Lung microvascular endothelial cell (primary cell): ENCODE results near the gene TSSC4. TPM values are rescaled to one million over a fixed set of nuclear protein-coding genes. Genes with fewer than 3 reads are reported as not detected.
A peak's percentile ranks its signal among the peaks of the same experiment; 100 is the strongest.

ENCODE experiments used
- DNase-seq, 2 donors: peaks; one replicate each; pipeline versions ENCODE4 v3.0.0 to v3.0.0-alpha.2; 2010; ENCODE audit warnings: low read depth in 2 of 2
- total RNA-seq: library from RNA; depleted of rRNA; stranded (reverse); fragments of >200 nt; gene quantifications from 2 replicates; pipeline ENCODE4 v1.2.1, GENCODE V29; 2014

The TSSC4 gene
- total RNA-seq, 1 donor from 2014 or later, result 57.3 TPM

DNA sequence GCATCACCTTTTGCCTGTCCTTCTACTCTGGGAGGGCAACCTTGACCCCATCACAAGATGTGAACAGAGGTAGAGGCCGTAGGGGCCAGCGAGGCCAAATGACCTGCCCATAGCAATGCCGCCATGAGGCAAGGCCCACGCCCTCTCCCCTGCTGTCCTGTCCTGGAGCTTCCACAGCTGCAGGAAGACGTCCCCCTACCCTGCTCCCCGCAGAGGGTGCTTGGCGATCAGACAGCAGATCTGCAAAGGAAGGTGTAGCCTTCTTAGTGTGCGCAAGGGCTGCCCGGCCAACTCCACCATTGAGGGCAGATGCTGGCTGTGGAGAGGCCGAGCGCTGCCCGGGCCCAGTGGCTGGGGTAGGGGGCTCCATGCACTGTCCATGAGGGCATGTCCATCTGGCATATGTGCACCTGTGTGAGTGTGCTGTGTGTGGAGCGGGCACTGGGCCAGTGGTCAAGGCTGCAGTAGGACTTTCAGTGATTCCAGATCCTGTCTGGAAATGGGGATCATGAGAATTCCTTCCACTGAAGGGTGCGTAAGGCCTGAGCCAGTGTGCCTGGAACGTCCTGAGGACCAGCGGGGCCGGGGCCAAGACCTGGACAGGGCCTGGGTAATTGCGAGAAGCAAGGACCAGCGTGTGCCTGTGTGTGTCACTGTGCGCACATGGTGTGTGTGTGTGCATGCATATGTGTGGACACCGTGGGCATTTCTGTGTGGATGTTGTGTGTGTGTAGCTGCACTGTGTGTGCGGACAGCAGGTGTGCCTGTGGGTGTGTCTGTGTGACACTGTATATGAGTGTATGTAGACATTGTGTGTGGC lies 32.8 kb downstream of the TSSC4 start:
- no peak for DNase-seq

DNA sequence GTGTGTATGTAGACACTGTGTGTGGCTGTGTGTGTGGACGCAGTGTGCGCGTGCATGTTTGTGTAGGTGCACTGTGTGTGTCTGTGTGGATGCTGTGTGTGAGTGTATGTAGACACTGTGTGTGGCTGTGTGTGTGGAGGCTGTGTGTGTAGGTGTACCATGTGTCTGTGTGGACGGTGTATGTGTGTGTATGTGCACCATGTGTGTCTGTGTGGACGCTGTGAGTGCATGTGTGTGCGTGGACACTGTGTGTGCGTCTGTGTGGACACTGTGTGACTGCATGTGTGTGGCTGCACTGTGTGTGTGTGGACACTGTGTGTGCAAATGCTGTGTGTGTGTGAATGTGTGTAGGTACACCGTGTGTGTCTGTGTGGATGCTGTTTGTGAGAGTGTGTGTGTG lies 33.5 kb downstream of the TSSC4 start:
- DNase-seq, result no peak

DNA sequence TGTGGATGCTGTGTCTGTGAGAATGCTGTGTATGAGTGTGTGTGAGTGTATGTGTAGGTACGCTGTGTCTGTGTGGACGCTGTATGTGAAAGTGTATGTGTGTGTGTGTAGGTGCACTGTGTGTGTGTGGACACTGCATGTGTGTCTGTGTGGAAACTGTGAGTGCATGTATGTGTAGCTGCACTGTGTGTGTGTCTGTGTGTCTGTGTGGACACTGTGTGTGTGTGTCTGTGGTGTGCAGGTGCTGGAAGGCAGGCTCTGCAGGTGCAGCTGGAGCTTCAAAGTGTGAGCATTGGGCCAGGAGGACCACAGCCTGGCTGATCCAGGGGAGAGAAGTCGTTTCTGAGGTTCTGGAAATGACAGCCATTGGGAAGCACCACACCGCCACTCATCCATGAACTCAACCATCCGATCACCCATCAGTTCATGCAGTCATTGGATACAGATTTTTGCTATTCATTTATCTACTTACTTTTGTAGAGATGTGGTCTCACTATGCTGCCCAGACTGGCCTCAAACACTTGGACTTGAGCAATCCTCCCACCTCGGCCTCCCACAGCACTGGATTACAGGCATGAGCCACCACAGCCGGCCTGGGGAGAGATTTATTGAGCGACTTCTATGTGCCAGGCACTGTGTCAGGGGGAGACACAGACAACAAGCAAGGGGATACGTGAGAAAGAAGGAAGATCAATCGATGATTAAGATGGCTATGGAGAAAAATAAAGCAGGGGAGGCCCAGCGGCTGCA lies 34.1 kb downstream of the TSSC4 start:
- DNase-seq, result no peak

DNA sequence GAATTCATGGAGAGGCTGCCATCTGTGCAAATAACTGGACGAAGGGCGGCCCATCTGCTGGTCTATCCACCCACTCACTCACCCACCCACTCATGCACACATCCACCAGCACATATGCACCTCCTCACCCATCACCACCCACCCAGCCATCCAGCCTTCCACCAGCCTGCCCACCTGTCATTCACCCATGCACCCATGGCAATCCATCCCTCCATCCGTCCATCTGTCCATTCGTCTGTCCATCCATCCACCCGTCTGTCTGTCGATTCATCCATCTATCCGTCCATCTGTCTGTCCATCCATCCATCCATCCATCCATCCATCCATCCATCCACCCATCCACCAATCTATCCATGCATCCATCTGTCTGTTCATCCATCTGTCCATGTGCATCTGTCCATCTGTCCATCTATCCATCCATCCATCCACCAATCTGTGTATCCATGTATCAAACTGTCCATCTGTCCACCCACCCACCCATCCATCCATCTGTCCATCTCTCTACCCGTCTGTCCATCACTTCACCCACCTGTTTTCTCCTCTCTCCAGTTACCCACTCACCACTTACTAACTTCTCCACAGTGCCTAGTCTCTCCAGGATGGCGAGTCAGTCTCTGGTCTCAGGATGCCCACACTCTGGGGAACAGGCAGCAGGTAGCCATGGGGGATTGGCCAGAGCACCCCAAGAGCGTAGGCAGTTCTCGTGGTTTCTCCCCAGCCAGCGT lies 34.9 kb downstream of the TSSC4 start:
- no peak for DNase-seq

DNA sequence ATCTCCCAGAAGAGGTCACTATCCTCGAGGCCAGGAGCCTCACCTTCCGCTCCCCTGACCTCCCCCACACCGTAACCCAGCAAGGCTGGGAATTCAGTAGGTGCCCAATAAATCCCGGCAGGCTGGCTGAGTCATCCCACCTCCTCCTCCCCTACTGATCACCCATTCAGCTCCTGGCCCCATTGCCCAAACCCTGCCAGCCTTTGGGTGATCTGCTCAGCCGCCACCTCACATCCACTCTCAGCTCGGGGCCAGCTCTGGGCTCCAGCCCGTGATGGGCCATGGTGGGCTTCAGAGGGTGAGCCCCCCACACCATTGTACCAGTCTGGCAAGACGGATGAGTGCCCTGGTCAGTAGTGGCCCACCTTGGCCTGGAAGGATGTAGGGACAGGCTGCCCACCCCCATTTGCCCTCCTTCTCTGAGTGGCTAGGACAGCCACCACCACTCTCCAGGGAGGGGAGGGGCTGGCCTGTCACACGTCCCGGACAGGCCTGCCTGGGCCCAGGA lies 35.5 kb downstream of the TSSC4 start:
- no peak for DNase-seq

DNA sequence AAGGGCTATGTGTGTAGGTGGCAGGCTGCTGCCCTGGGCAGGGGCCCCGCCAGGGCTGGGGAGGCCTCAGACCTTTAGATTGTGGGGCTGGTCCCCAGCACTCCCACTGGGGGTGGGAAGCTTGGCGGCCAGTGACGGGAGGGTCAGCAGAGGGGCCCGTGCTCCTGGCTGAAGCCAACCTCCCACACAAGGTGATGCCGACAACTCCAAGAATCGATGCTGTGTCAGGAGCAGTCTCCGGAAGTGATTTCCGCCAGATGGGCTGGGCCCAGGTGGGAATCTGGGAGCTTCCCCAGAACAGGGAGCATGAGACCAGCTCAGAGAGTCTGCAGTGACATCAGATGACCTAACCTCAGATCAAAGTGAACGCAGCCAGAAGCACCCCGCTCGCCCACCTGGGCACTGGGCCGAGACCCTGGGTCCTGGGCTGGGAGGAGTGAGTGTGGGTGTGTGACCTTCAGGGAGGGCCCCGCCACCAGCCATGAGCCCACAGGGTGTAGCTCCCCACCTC lies 36.0 kb downstream of the TSSC4 start:
- DNase-seq, result no peak

DNA sequence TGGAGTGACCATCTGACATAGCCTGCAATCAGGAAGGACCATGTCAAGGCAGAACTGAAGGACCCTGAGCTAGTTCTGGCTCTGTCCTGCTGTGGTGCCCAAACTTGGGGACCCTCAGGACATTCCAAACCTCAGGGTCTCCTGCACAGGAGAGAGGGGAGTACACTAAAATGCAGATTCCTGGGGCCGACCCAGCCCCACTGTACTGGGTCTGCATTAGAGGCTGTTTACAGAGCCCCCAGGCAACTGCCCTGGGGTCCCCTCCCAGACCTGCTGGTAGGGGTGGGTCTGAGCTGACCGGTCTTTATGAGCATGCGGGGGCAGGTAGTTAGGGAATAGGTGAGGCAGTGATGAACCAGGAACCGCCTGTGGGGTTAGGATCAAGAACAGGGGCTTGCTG lies 37.0 kb downstream of the TSSC4 start:
- no peak for DNase-seq

DNA sequence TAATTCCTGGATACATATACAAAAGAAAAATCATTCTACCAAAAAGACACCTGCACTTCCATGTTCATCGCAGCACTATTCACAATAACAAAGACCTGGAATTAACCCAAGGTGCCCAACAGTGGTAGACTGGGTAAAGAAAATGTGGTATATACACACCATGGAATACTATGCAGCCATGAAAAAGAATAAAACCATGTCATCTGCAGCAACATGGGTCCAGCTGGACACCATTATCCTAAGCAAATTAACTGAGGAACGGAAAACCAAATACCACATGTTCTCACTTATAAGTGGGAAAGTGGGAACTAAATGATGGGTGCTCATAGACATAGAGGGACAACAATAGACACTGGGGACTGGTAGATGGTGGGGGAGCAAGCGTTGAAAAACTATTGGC lies 39.3 kb downstream of the TSSC4 start:
- no peak for DNase-seq

DNA sequence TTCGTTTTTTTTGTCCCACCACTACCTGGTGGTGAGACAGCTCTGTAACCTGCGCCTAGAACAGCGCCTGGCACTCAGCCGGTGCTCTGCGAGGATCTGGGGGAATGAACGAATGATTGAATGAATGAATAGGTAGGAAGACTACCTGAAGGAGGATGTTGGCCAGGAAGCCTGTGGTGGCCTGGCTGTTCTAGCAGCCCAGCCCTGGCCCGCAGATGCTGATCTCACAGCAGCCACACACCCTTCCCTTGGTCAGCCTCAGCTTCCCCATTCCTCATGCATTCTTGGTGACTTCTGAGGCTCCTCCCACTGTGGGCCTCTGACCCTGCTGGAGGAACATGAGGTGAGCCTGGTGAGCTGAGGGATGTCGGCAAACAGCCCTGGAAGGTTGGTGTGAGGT lies 40.1 kb downstream of the TSSC4 start:
- no peak for DNase-seq

DNA sequence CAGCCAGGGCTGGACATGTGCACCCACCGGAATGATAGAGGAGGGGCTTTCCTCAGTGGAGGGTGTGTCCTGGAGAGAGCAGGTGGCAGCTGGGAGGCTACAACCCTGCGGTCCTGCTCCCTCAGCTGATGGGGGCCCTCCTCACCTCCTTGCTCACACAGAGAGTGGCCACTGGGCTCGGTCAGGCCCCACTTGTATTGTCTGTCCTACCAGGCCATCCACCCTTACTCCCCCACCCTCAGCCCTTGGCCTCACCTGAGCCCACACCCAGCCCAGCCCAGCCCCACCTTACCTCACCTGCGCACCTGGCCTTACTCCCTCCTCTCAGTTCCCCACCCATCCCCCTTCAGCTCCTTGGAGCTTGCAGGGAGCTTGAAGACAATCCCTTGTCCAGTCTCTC lies 40.6 kb downstream of the TSSC4 start:
- no peak for DNase-seq

DNA sequence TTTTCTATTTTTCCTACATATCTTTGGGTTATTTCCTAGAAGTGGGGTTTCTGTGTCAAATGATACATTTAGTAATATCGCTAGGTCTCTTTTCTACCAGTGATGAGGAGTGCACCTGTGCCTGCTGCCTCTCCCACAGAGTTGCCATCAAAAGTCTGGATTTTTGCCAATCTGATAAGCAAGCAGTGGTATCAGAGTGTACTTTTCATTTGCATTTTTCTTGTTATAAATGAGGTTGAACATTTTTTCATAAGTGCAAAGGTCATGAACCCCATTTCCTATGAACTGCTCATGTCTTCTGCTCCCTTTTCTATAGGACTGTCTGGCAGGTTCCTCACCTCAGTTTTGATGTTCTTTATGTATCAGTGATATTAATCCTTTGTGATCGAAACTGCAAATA lies 42.0 kb downstream of the TSSC4 start:
- DNase-seq, result no peak

DNA sequence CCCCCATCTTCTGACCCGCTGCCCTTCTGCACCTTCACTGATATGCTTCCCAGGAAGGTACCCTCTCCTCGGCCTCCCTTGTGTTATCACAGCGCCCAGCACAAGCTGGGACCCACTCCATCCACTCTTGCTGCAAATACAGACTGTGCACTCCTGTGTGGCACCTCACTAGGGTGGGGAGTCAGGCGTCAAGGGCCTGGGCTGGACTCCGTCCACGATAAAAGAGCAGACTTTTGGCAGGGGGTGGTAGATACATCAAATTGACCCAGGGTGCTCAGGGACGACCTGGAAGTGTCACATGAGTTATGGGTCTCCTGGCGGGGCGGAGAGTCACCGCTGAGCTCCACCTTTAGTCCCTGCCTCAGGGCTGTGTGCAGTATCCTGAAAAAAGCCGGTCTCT lies 42.9 kb downstream of the TSSC4 start:
- DNase-seq, result no peak

DNA sequence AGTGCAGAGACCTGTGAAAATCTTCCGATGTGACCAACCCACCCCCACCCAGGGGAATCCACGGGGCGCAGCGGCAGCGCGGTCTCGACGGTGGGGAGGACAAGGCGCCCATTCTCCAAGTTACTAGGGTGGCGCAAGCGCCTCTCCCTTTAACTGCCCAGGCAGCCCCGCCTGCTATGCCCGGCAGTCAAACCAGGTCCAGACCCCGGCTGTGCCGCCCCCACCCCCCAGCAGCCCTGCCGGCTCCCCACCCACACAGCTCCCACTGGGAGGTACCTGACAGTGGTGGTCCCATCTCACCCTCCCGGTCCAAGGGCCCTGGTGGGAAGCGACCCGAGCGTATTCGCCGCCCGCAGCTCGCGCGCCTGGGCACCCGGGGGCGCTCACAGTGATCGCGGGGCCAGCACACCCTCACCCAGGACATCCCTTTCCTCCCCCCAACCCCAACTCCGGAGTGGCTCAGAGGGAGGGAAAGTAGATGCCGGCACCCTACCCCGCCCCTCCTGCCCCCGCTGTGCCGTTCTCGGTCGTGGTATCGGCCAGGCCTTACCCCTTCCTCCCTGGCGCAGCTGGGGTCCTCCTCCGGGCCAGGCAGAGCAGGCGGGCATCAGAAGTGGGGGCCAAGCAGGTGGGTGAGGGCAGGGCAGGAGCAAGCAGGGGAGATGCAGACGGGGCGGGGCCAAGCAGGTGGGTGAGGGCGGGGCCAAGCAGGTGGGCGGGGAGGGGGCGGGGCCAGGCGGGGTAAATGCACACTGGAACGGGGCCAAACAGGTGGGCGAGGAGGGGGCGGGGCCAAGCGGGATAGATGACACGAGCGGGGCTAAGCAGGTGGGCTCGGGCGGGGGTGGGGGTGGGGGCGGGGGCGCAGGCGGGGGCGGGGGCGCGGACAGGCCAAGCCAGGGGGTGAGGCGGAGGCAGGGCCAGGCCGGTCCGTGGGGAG lies 43.6 kb downstream of the TSSC4 start, which contains the start of gene TRPM5:
Gene TRPM5, minus strand, starts transcription at position 634 of the 940 bp plus-strand sequence. CDS start 21,478 bp downstream, outside the sequence.
- no peak for DNase-seq

DNA sequence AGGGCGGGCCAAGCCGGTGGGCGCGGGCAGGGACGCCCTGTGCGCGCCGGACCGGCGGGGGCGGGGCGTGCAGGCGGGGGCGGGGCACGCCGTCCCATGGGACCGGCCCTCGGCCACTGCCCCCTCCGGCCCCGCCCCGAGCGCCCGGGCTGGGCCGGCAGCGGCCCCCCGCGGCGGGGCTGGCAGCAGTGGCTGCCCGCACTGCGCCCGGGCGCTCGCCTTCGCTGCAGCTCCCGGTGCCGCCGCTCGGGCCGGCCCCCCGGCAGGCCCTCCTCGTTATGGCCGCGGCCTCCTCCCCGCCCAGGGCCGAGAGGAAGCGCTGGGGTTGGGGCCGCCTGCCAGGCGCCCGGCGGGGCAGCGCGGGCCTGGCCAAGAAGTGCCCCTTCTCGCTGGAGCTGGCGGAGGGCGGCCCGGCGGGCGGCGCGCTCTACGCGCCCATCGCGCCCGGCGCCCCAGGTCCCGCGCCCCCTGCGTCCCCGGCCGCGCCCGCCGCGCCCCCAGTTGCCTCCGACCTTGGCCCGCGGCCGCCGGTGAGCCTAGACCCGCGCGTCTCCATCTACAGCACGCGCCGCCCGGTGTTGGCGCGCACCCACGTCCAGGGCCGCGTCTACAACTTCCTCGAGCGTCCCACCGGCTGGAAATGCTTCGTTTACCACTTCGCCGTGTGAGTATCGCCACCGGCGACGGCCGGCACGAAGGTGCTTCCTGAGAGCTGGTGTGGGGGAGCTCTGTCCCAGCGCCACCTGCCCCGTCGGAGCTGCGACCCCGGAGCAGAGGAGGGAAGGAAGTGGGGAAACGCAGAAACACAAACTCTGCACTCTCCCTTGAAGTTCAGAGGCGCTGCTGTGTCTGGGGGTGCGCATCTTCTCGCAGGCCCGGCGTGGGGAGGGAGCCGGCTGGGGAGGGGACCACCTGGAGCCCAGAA lies 44.5 kb downstream of the TSSC4 start, which contains the start of gene KCNQ1:
Gene KCNQ1, plus strand, starts transcription at position 188 of the 925 bp plus-strand sequence. Its CDS starts 91 bp downstream, at position 279.
- peak in 1 of 2 donors; percentile 39 for DNase-seq

DNA sequence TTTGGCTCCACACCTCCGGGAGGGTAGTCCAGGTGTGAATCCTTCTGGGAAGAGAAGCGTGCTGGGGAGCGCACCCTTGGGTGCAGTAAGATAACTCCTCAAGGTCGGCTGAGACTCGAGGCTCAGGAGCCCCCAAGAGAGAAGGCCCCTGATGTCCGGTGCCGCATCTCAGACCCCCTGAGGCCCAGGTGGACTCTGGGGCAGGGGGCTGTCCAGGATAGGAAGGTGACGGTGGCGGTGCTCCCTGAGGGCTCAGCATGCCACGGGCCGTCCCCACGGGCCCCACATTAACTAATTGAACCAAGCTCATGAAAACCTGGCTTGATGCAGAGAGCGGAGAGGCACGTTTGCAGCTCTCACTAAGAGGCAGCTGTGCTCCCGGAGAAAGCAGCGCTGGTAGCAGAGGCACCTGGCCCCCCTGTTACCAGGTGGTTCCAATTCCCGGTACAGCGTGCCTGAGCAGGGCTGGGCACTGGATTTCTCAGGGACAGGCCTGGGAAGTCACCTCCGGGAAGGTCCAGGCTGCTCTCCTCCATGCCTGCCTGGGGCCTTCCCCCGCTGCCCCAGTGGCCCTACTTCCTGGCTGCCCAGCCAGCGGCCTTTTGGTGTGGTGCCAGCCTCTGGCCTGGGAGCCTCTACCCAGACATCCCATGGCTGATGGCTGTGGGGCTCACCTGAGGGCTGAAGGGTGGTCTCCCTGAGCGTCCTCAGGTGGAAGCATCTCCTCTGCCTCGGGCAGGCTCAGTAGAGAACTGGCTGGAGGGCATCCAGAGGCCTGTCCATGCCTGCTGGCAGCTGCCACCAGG lies 45.4 kb downstream of the TSSC4 start:
- DNase-seq, result no peak

DNA sequence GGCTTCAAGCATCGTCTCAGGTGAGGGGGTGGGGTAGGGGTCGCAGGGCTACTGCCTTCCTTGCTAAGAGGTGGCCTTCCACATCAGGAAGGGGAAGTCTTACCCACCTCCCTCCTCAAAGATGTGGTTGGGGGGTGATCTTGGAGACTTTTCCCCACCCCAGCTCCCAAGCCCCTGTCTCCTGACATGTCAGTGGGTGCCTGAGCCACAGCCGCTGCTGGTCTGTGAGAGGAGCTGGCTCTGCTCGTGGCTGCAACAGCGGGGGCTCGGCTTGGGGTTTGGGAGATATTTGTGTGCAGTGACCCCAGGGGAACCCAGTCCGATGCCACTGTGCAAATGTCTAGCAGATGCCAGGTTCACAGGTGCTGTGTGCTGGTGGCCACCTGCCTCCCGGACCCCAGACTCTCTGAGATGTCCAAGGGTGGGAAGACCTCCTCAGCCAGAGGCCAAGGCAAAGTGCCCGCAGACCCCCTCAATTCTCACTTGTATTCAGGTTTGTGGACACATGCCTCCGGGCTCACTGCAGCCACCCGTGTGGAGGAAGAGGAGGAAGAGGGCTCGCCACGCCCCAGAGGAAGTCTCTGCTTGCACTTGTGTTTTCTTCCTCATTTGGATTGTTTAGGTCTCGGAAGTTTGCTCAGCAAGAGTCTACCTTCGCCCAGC lies 46.2 kb downstream of the TSSC4 start:
- no peak for DNase-seq

DNA sequence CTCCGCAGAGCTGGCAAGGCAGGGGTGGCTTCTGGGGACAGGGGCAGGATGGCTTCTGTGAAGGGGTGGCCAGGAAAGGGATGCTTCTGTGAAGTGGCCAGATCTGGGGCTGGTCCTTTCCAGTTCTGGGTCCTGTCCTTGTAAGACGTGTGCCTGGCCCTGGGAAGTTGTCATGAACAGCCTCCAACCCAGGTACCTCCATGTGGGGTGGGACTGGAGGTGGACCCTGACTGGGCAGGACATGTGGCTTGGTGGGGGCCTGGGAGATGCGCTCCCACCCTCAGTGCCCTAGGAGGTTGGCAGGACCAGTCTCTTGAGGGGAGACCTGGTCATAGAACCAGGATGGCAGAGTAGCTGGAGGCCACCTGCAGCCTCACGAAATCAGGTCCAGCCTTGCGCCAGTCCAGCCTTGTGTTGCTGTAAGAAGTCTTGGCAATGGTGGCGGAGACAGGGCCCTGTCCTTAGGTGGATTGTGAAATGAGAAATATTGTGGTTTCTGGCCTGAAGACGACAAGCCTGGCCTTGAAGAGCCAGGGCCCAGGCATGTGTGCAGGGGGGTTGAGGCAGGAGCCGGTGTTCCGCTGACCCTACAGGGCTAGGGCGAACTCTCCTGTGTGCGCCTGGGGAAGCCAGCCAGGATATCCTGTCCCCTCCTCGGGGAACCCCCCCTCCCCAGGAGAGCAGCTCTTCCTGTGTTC lies 46.9 kb downstream of the TSSC4 start:
- DNase-seq, result no peak
